Gastrocnemius medialis (tissue), 4 donors: Measurements from ENCODE around the gene CD52. TPM values are rescaled to one million over a fixed set of nuclear protein-coding genes. Genes with fewer than 3 reads are reported as not detected.
A peak's percentile ranks its signal among the peaks of the same experiment; 100 is the strongest.

Experiments used
- ATAC-seq, 2 donors: fragments of 150-250 bp; one replicate each; pipeline ENCODE4 v1.9.1; 2016
- DNase-seq, 2 donors: peaks; one replicate each; pipeline ENCODE4 v3.0.0-alpha.2; 2019
- H3K27ac ChIP-seq, 4 donors: fragments of 200-600 bp; sonication (generic); 1 replicate in 1 of 4; 2 replicates in 3 of 4; pipeline ENCODE4 v1.5.1; 2016 to 2018; ENCODE audit warnings: mild to moderate bottlenecking in 2 of 4, moderate library complexity in 1 of 4
- H3K27me3 ChIP-seq, 3 donors: fragments of 200-600 bp; sonication (generic) in 2 of 3; 1 replicate in 1 of 3; 2 replicates in 2 of 3; pipeline versions ENCODE4 v1.5.1 to v1.6.0; 2016 to 2019; ENCODE audit warnings: mild to moderate bottlenecking in 1 of 3, moderate library complexity in 1 of 3
- H3K36me3 ChIP-seq, 2 donors: fragments of 200-600 bp; sonication (generic) in 1 of 2; one replicate each; pipeline ENCODE4 v1.5.1; 2017 to 2018
- H3K4me1 ChIP-seq, 2 donors: fragments of 200-600 bp; sonication (generic) in 1 of 2; one replicate each; pipeline ENCODE4 v1.5.1; 2016 to 2017; ENCODE audit warnings: mild to moderate bottlenecking in 2 of 2
- H3K4me3 ChIP-seq, 4 donors: fragments of 200-600 bp; sonication (generic) in 3 of 4; 1 replicate in 1 of 4; 2 replicates in 3 of 4; pipeline ENCODE4 v1.5.1; 2016 to 2019; ENCODE audit warnings: mild to moderate bottlenecking in 2 of 4
- H3K9me3 ChIP-seq, 3 donors: fragments of 200-600 bp; sonication (generic) in 2 of 3; 1 replicate in 1 of 3; 2 replicates in 2 of 3; pipeline ENCODE4 v1.5.1; 2016 to 2019
- POLR2A ChIP-seq, 2 donors: fragments of 450-650 bp; IDR thresholded peaks; one replicate each; pipeline ENCODE4 v1.6.1; 2017; ENCODE audit warnings: antibody characterized with exemption in 2 of 2, mild to moderate bottlenecking in 2 of 2, moderate library complexity in 2 of 2
- in situ Hi-C, 4 donors: fragments of 200-750 bp; cut with MboI; loops; one replicate each; pipeline versions ENCODE4 v1.15.0 to v1.8.0; 2017; ENCODE audit warnings: low sequenced_read_pairs in 4 of 4
- intact Hi-C: fragments of 100-400 bp; cut with DNase I; formaldehyde crosslinking; loops from one replicate; pipeline ENCODE4 v1.15.1; 2023; ENCODE audit warnings: low total_unique reads
- total RNA-seq, 4 donors: library from RNA; depleted of rRNA; stranded (reverse); fragments of >200 nt; gene quantifications; one replicate each; pipeline versions ENCODE4 v1.1.0 to v1.2.3, GENCODE V29; 2016
- TF ChIP-seq, protein P1 (sequence below), 5 experiments: fragments of 450-650 bp in 3 of 5; fragments of 200-600 bp in 2 of 5; sonication (generic) in 2 of 5; IDR thresholded peaks in 4 of 5; conservative IDR thresholded peaks in 1 of 5; 1 replicate in 4 of 5; 2 replicates in 1 of 5; pipeline ENCODE4 v1.5.1; 2016 to 2019; ENCODE audit warnings: antibody characterized with exemption in 5 of 5, mild to moderate bottlenecking in 3 of 5, moderate library complexity in 3 of 5

Gene CD52
- total RNA-seq, 4 donors from 2014 or later: 1.4 to 2.8 TPM; not detected in 2

DNA sequence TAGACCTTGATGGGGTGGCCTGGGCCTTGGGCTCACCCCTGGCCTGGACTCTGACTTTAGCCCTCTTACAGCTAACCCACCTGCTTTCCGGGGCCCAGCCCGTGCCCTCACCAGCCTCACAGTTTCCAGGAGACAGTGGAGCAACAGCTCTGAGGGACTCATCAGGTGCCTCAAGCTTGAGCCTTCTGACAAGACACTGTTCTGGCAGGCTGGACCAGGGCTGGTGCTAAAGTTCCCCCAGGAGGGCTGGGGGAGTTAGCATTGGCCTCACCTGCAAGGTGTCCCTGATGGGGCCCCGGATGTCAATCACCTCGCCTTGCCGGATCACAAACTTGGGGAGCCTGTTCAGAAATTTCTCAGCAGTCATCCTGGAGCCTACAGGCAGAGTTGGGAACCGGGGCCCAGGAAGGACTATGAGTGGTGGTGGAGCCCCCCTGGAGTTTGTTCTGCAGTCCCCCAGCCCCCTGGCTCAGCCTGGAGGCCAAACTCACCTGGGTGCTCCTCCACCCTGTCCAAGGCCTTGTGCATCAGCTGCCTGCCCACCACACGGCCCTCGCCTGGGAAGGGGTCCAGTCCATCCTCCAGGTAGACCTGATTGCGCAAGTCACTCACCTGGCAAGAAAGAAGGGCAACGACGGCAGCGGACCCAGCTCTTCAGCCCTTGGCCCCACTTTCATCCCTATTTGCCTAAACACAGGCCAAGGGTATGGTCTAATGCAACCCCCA is 33.7 kb upstream of the CD52 start:
- DNase-seq: no peak
- Histone ChIP-seq H3K36me3 (peaks cover 0 to 8% of the 10 kb centered on the region in 2 donors), H3K27me3 (no peaks in the 10 kb centered on the region), H3K27ac (peak overlapping the region; percentile 89 to 98 (median 93)), H3K4me1 (peaks cover 43 to 64% of the 10 kb centered on the region in 2 donors), H3K4me3 (no peak overlapping the region), H3K9me3 (no peaks in the 10 kb centered on the region)
- intact Hi-C loops: no loop called here
- in situ Hi-C loops: no loop called here
- no peak for TF ChIP-seq POLR2A (IDR thresholded peaks at IDR 0.05)
- TF ChIP-seq, protein P1, sequence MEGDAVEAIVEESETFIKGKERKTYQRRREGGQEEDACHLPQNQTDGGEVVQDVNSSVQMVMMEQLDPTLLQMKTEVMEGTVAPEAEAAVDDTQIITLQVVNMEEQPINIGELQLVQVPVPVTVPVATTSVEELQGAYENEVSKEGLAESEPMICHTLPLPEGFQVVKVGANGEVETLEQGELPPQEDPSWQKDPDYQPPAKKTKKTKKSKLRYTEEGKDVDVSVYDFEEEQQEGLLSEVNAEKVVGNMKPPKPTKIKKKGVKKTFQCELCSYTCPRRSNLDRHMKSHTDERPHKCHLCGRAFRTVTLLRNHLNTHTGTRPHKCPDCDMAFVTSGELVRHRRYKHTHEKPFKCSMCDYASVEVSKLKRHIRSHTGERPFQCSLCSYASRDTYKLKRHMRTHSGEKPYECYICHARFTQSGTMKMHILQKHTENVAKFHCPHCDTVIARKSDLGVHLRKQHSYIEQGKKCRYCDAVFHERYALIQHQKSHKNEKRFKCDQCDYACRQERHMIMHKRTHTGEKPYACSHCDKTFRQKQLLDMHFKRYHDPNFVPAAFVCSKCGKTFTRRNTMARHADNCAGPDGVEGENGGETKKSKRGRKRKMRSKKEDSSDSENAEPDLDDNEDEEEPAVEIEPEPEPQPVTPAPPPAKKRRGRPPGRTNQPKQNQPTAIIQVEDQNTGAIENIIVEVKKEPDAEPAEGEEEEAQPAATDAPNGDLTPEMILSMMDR (IDR thresholded peaks at IDR 0.05 in 4 of 5, conservative IDR thresholded peaks at IDR 0.05 in 1 of 5): no peak
- no peak for ATAC-seq

DNA sequence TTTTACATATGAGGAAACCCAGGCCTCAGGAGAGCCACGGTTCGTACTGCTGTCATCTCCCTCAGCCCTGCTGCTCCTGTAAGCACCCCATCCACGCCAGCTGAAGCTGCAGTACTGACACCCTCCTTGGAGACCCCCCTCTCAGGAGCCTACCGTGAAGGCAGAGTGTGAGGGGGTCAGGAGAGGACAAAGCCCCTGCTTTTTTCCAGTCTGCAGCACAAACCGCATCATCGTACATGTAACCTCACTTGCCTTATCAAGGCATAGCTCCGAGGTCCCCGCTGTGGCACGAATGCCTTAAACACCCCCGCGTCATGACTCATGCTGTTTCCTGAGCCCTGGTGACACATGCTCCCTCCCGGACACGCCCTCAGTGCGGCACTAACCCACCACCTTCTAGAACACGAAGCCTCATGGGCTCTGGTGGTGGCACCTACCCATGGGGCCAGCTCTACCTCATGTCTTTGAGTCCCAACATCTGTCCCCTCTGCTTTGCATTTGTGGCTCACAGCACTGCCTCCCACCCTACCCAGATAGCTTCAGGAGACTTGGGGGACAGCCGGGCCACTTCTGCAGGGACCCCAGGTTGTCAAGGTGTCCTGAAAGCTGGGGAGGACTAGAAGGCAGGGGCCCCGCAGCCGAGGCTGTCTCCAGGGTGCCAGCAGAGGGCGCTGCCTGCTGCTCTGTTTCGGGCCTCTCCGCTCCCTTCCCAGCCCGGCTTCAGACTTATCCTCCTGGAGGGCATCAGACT is 33.0 kb upstream of the CD52 start:
- peak; percentile 57 to 63 for ATAC-seq
- intact Hi-C loops: loop anchor here (1.0 kb wide), 1 partner anchor 37 kb away; no protein-coding TSS in a partner anchor
- H3K4me3 ChIP-seq: no peak overlapping the region

DNA sequence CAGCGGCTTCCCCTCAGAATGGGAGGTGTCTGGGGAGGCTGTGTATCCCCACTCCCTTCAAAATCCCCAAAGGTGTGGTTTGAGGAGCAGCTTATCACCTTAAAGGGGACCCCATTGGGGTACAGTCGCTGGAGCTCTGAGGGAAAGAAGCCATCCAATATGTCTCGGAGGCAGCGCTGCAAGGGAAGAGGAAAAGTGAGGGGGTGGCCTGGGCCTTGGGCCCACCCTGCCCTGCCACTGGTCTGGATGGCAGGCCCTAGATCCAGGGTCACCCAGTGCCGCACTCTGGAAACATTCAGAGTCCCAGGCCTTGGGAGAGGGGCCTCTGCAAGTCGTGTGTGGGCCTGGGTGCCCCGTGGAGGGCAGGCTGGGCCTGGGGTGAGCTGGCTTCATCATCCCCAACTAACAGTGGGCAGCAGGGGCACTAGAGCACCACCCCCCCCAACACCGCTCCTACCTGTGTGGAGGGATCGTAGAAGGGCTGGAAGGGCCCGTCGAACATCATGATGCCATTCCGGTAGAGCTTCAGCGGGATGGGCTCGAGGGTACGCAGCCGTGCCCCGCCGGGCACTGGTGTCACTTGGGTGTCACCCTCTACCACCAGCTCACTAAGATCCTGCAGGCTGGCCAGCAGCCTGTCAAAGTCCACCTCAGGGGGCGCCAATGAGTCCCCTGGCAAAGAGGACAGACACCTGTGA is 32.2 kb upstream of the CD52 start:
- Histone ChIP-seq H3K36me3 (peaks cover 0 to 8% of the 10 kb centered on the region in 2 donors), H3K4me3 (no peak overlapping the region), H3K4me1 (peaks cover 40 to 55% of the 10 kb centered on the region in 2 donors), H3K9me3 (no peaks in the 10 kb centered on the region), H3K27ac (peak overlapping the region; percentile 89 to 98 (median 93)), H3K27me3 (no peaks in the 10 kb centered on the region)
- no peak for TF ChIP-seq POLR2A (IDR thresholded peaks at IDR 0.05)
- TF ChIP-seq, protein P1 (IDR thresholded peaks at IDR 0.05 in 4 of 5, conservative IDR thresholded peaks at IDR 0.05 in 1 of 5): peak; percentile 28 to 54 (median 39)
- ATAC-seq (peak in 1 of 2 donors; percentile 32), DNase-seq (peak in 1 of 2 donors; percentile 70)
- in situ Hi-C loops (loop anchor here in 1 of 4 donors (5.0 kb wide), 1 partner anchor 37 kb away; no protein-coding TSS in a partner anchor), intact Hi-C loops (loop anchor here (1.0 kb wide), 1 partner anchor 36 kb away; no protein-coding TSS in a partner anchor)

More for the DNA sequence above, 33.0 kb upstream of the CD52 start:
- in situ Hi-C loops: loop anchor here in 1 of 4 donors (5.0 kb wide), 1 partner anchor 38 kb away; no protein-coding TSS in a partner anchor
- Histone ChIP-seq H3K4me1 (peaks cover 40 to 56% of the 10 kb centered on the region in 2 donors), H3K27ac (peak overlapping the region; percentile 89 to 98 (median 93)), H3K9me3 (no peaks in the 10 kb centered on the region), H3K27me3 (no peaks in the 10 kb centered on the region), H3K36me3 (peaks cover 0 to 8% of the 10 kb centered on the region in 2 donors)
- DNase-seq: peak; percentile 85 to 91
- peak in 1 of 2 donors; percentile 17 for TF ChIP-seq POLR2A (IDR thresholded peaks at IDR 0.05)
- TF ChIP-seq, protein P1 (IDR thresholded peaks at IDR 0.05 in 4 of 5, conservative IDR thresholded peaks at IDR 0.05 in 1 of 5): peak; percentile 53 to 82 (median 72)

DNA sequence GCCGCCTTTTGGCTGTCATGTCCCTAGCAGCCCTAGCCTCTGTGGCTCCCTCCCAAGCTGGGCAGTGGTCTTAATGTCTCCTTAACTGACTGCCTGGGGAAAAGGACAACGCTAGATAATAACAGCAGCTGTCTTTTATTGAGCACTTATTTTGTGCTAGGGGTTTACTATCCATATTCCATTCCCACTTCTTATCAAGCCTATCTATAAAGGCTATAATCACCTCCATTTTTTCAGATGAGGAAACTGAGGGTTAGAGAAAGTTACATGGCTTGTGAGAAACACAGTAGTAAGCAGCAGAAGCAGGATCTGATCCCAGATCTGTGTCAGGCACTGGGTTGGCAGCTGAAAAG is 31.7 kb upstream of the CD52 start:
- H3K27ac ChIP-seq: peak overlapping the region; percentile 89 to 98 (median 93)
- H3K4me1 ChIP-seq: peaks cover 44 to 52% of the 10 kb centered on the region in 2 donors
- DNase-seq: no peak
- intact Hi-C loops (no loop called here), in situ Hi-C loops (loop anchor here in 1 of 4 donors (5.0 kb wide), 1 partner anchor 36 kb away; no protein-coding TSS in a partner anchor)
- ATAC-seq: no peak
- H3K4me3 ChIP-seq: no peak overlapping the region
- H3K36me3 ChIP-seq: peaks cover 0 to 5% of the 10 kb centered on the region in 2 donors
- H3K27me3 ChIP-seq: no peaks in the 10 kb centered on the region
- TF ChIP-seq POLR2A (IDR thresholded peaks at IDR 0.05): no peak
- TF ChIP-seq, protein P1 (IDR thresholded peaks at IDR 0.05 in 4 of 5, conservative IDR thresholded peaks at IDR 0.05 in 1 of 5): peak in 1 of 5 experiments; percentile 5
- no peaks in the 10 kb centered on the region for H3K9me3 ChIP-seq
